ACC112 (cell line): Measurements from ENCODE around the gene ADAM21.
"Not testable (repeated sequence)": the region's sequence is repeated elsewhere in the genome, so short reads cannot be mapped to it uniquely, and the experiment has no call there.

Source experiments
- H2AFZ ChIP-seq: fragments of 200-600 bp; sonication (generic); one replicate; pipeline ENCODE4 v1.6.0; 2017; ENCODE audit warnings: antibody characterized with exemption, low read length; ENCODE audit not compliant: unreplicated experiment
- H3K27ac ChIP-seq: fragments of 200-600 bp; sonication (generic); 2 replicates; pipeline ENCODE4 v1.5.1; 2014; ENCODE audit warnings: low read depth, mild to moderate bottlenecking, antibody characterized with exemption, low read length, moderate library complexity
- H3K27me3 ChIP-seq: fragments of 200-600 bp; sonication (generic); 2 replicates; pipeline ENCODE4 v1.6.1; 2014; ENCODE audit warnings: mild to moderate bottlenecking, antibody characterized with exemption, low read length, moderate library complexity, mixed read lengths; ENCODE audit not compliant: insufficient read depth
- H3K36me3 ChIP-seq: fragments of 200-600 bp; sonication (generic); 2 replicates; pipeline ENCODE4 v1.6.1; 2016; ENCODE audit warnings: mild to moderate bottlenecking, antibody characterized with exemption, low read length, moderate library complexity, mixed read lengths; ENCODE audit not compliant: insufficient read depth
- H3K4me1 ChIP-seq: fragments of 200-600 bp; sonication (generic); one replicate; pipeline ENCODE4 v1.6.1; 2016; ENCODE audit warnings: low read length, mixed read lengths; ENCODE audit not compliant: insufficient read depth, unreplicated experiment, control insufficient read depth
- H3K4me3 ChIP-seq: fragments of 200-600 bp; sonication (generic); 2 replicates; pipeline ENCODE4 v1.5.1; 2014; ENCODE audit warnings: mild to moderate bottlenecking, low read depth, low read length
- H3K79me2 ChIP-seq: fragments of 200-600 bp; sonication (generic); one replicate; pipeline ENCODE4 v1.6.0; 2016; ENCODE audit warnings: low read length; ENCODE audit not compliant: control insufficient read depth, unreplicated experiment, insufficient read depth

Gene ADAM21

DNA sequence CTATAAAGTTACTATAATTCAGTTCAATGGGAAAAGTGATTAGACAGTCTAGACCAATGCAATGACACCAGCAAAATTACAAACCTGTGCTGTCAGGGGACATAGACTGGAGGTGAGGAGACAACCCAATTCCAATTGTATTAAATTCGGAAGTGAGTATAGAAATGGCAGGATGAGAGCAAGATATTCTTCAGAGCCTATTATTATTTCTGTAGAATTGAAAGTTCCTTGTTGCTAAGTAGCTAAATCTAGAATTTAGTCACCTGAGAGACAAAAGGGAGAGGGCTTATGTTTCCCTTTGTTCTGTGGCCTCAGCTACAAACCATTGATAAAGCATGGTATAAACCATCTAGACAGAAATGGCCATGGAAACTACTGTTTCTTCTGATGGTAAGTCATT is at the start of gene ADAM21:
Gene ADAM21, plus strand, starts transcription at position 301 of the 400 bp plus-strand sequence. CDS start 5,326 bp downstream, outside the sequence.
- Histone ChIP-seq H2AFZ (no peak within 1 kb of the TSS), H3K4me1 (no peaks in the 10 kb centered on the region), H3K79me2 (no peaks in the 10 kb centered on the region), H3K27me3 (no peaks in the 10 kb centered on the region), H3K36me3 (no peaks in the 10 kb centered on the region), H3K27ac (no peak within 1 kb of the TSS), H3K4me3 (no peak within 1 kb of the TSS)

DNA sequence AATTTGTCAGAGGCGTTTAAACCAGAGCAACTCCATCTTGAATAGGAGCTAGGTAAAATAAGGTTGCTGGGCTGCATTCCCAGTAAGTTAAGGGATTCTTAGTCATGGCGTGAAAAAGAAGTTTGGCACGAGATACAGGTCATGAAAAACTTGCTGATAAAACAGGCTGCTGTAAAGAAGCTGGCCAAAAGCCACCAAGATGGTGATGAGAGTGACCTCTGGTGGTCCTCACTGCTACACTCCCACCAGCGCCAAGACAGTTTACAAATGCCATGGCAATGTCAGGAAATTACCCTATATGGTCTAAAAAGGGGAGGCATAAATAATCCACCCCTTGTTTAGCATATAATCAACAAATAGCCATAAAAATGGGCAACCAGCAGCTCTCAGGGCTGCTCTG is 48.6 kb upstream of the ADAM21 start:
- not testable (repeated sequence) for H3K4me3 ChIP-seq, H2AFZ ChIP-seq, H3K79me2 ChIP-seq, H3K27ac ChIP-seq, H3K4me1 ChIP-seq, H3K36me3 ChIP-seq, H3K27me3 ChIP-seq

GRCh38 chr14:70406216-70406615 is 45.8 kb upstream of the ADAM21 start:
- peaks cover 13% of the 10 kb centered on the region for H3K79me2 ChIP-seq
- H3K27me3 ChIP-seq, H2AFZ ChIP-seq, H3K4me3 ChIP-seq, H3K27ac ChIP-seq, H3K36me3 ChIP-seq, H3K4me1 ChIP-seq: not testable (repeated sequence)

- Histone ChIP-seq H2AFZ (no peak overlapping the region), H3K27ac (no peak overlapping the region), H3K4me3 (no peak overlapping the region), H3K4me1 (peaks cover 6% of the 10 kb centered on the region), H3K36me3 (peaks cover 5% of the 10 kb centered on the region; the same call in 1 of the 2 replicates), H3K79me2 (peaks cover 10% of the 10 kb centered on the region), H3K27me3 (no peaks in the 10 kb centered on the region)
These were observed 44.4 kb upstream of the ADAM21 start for GRCh38 chr14:70407621-70408020.

DNA sequence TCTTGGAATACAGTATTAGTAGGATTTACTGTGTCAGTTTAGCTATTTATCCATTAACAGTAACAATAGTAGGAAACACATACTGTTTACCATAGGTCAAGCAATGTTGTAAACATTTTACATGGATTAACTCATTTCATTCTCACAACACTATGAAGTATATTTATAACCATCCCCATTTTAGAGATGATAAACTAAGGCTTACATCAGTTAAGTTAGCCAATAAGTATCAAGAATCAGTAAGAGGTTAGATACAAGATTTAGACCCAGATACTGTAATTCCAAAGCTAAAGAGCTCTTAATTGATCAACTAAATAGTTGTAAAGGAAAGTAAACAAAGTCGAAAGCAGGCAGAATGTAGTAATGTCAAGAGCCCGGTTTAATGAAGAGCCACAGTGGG is 36.2 kb upstream of the ADAM21 start:
- no peak overlapping the region for H2AFZ ChIP-seq
- peaks cover 13% of the 10 kb centered on the region for H3K79me2 ChIP-seq

GRCh38 chr14:70416338-70416724 is 35.6 kb upstream of the ADAM21 start:
- H3K79me2 ChIP-seq, result peaks cover 13% of the 10 kb centered on the region
- H3K27me3 ChIP-seq, result no peaks in the 10 kb centered on the region
- H3K4me1 ChIP-seq, result peaks cover 10% of the 10 kb centered on the region
- H2AFZ ChIP-seq, result peak overlapping the region; percentile 100
- peak overlapping the region; percentile 100 for H3K4me3 ChIP-seq
- H3K36me3 ChIP-seq, result peaks cover 5% of the 10 kb centered on the region
- no peak overlapping the region for H3K27ac ChIP-seq

More for the DNA sequence above, 36.2 kb upstream of the ADAM21 start:
- Histone ChIP-seq H3K27me3 (no peaks in the 10 kb centered on the region), H3K36me3 (peaks cover 5% of the 10 kb centered on the region), H3K4me3 (peak overlapping the region; percentile 100), H3K27ac (no peak overlapping the region), H3K4me1 (peaks cover 10% of the 10 kb centered on the region)

- Histone ChIP-seq H2AFZ (peak within 1 kb of the TSS; percentile 100), H3K4me3 (peak within 1 kb of the TSS; percentile 100), H3K36me3 (peaks cover 3% of the 10 kb centered on the region), H3K27ac (no peak within 1 kb of the TSS), H3K79me2 (peaks cover 13% of the 10 kb centered on the region), H3K4me1 (peaks cover 10% of the 10 kb centered on the region), H3K27me3 (no peaks in the 10 kb centered on the region)
These were observed 35.1 kb upstream of the ADAM21 start, which contains the start of gene SYNJ2BP for GRCh38 chr14:70416725-70417349. SYNJ2BP (minus strand) TSS chr14:70417090; CDS start chr14:70416963, 127 bp downstream.

DNA sequence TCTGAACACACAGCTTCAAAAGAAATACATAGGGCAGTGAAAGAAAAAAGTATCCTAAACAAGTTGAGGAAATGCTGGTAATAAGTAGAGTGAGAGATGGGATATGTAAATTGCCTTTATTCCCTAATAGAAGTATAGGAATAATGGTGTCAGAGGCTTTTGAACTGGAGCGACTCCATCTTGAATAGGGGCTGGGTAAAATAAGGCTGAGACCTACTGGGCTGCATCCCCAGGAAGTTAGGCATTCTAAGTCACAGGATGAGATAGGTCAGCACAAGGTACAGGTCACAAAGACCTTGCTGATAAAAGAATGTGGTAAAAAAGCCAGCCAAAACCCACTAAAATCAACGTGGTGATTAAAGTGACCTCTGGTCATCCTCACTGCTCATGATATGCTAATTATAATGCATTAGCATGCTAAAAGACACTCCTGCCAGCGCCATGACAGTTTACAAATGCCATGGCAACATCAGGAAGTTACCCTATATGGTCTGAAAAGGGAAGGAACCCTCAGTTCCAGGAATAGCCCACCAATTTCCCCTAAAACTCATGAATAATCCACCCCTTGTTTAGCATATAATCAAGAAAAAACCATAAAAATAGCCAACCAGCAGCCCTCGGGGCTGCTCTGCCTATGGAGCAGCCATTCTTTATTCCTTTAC is 32.6 kb upstream of the ADAM21 start:
- H3K36me3 ChIP-seq, H3K27ac ChIP-seq, H3K4me3 ChIP-seq, H3K27me3 ChIP-seq, H3K4me1 ChIP-seq, H2AFZ ChIP-seq: not testable (repeated sequence)
- H3K79me2 ChIP-seq, result peaks cover 13% of the 10 kb centered on the region

DNA sequence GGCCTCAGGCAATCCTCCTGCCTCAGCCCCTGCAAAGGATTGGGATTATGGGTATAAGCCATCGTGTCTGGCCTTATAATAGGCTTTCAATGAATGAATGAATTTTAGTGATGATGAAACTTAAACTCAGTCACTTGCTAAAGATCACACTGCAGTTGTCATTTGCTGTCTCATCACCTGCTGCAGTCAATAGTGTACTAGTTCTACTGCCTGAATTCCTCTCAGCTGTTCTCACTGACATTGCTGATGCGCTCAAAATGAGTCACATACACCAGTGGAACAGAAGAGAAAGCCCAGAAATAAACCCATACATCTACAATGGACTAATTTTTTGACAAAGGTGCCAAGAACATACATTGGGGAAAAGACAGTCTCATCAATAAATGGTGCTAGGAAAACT is 29.4 kb upstream of the ADAM21 start:
- no peak overlapping the region for H3K4me3 ChIP-seq
- H3K79me2 ChIP-seq, result no peaks in the 10 kb centered on the region
- no peak overlapping the region for H2AFZ ChIP-seq
- no peaks in the 10 kb centered on the region for H3K27me3 ChIP-seq
- H3K4me1 ChIP-seq, result peaks cover under 1% of the 10 kb centered on the region
- H3K36me3 ChIP-seq, result no peaks in the 10 kb centered on the region
- no peak overlapping the region for H3K27ac ChIP-seq

- H3K27ac ChIP-seq, result no peak overlapping the region
- H2AFZ ChIP-seq, result no peak overlapping the region
- H3K27me3 ChIP-seq, result no peaks in the 10 kb centered on the region
- no peak overlapping the region for H3K4me3 ChIP-seq
- no peaks in the 10 kb centered on the region for H3K36me3 ChIP-seq
- no peaks in the 10 kb centered on the region for H3K4me1 ChIP-seq
- H3K79me2 ChIP-seq, result no peaks in the 10 kb centered on the region
These were observed 26.6 kb upstream of the ADAM21 start for GRCh38 chr14:70425354-70425753.

GRCh38 chr14:70426555-70426954 is 25.4 kb upstream of the ADAM21 start:
- H2AFZ ChIP-seq, H3K27ac ChIP-seq, H3K27me3 ChIP-seq, H3K79me2 ChIP-seq, H3K4me1 ChIP-seq, H3K36me3 ChIP-seq, H3K4me3 ChIP-seq: not testable (repeated sequence)
